Rectal smooth muscle tissue (tissue), 1 donor: ENCODE measurements around the gene DRC3.
A peak's percentile ranks its signal among the peaks of the same experiment; 100 is the strongest.

Source experiments
- H3K27ac ChIP-seq: one replicate; pipeline ENCODE4 v1.7.0; 2013; ENCODE audit warnings: low read depth, low read length, inconsistent platforms
- H3K27me3 ChIP-seq: one replicate; pipeline ENCODE4 v1.7.0; 2013; ENCODE audit warnings: low read length; ENCODE audit not compliant: control insufficient read depth, insufficient read depth
- H3K36me3 ChIP-seq: one replicate; pipeline ENCODE4 v1.7.0; 2013; ENCODE audit warnings: low read length; ENCODE audit not compliant: control insufficient read depth, insufficient read depth
- H3K4me1 ChIP-seq: one replicate; pipeline ENCODE4 v1.7.0; 2013; ENCODE audit warnings: low read length; ENCODE audit not compliant: control insufficient read depth, insufficient read depth
- H3K4me3 ChIP-seq: one replicate; pipeline ENCODE4 v1.7.0; 2013; ENCODE audit warnings: low read length
- H3K9ac ChIP-seq: one replicate; pipeline ENCODE4 v1.7.0; 2013; ENCODE audit warnings: low read length

The DRC3 gene

GRCh38 chr17:17972126-17972951, at the start of gene DRC3, which contains the start of gene TOM1L2:
TSS of gene DRC3 (plus strand) at chr17:17972862. CDS start at chr17:17977599, 4,737 bp downstream.
TSS of gene TOM1L2 (minus strand) at chr17:17972400. CDS start at chr17:17972313, 87 bp downstream.
- no peaks in the 10 kb centered on the region for H3K36me3 ChIP-seq
- H3K27me3 ChIP-seq, result no peaks in the 10 kb centered on the region
- H3K4me3 ChIP-seq, result peak within 1 kb of the TSS; percentile 81
- peaks cover 12% of the 10 kb centered on the region for H3K4me1 ChIP-seq
- H3K9ac ChIP-seq, result peak within 1 kb of the TSS; percentile 45
- peak within 1 kb of the TSS; percentile 80 for H3K27ac ChIP-seq

- no peaks in the 10 kb centered on the region for H3K27me3 ChIP-seq
- peaks cover 32% of the 10 kb centered on the region for H3K4me1 ChIP-seq
- no peak overlapping the region for H3K9ac ChIP-seq
- no peaks in the 10 kb centered on the region for H3K36me3 ChIP-seq
- no peak overlapping the region for H3K27ac ChIP-seq
- no peak overlapping the region for H3K4me3 ChIP-seq
Observed at GRCh38 chr17:17924131-17924856, 48.4 kb upstream of the DRC3 start.

- Histone ChIP-seq H3K27ac (no peak overlapping the region), H3K27me3 (no peaks in the 10 kb centered on the region), H3K4me1 (peaks cover 32% of the 10 kb centered on the region), H3K36me3 (no peaks in the 10 kb centered on the region), H3K4me3 (no peak overlapping the region), H3K9ac (no peak overlapping the region)
Observed at GRCh38 chr17:17924857-17925250, 47.8 kb upstream of the DRC3 start.

- Histone ChIP-seq H3K27ac (no peak overlapping the region), H3K4me1 (peaks cover 29% of the 10 kb centered on the region), H3K36me3 (no peaks in the 10 kb centered on the region), H3K4me3 (no peak overlapping the region), H3K27me3 (no peaks in the 10 kb centered on the region), H3K9ac (no peak overlapping the region)
Observed at GRCh38 chr17:17926036-17926435, 46.6 kb upstream of the DRC3 start.

- Histone ChIP-seq H3K4me1 (peaks cover 22% of the 10 kb centered on the region), H3K36me3 (no peaks in the 10 kb centered on the region), H3K9ac (no peak overlapping the region), H3K27ac (no peak overlapping the region), H3K4me3 (no peak overlapping the region), H3K27me3 (no peaks in the 10 kb centered on the region)
Observed at GRCh38 chr17:17926840-17927449, 45.7 kb upstream of the DRC3 start.

GRCh38 chr17:17928398-17929287, 44.0 kb upstream of the DRC3 start:
- Histone ChIP-seq H3K36me3 (no peaks in the 10 kb centered on the region), H3K9ac (no peak overlapping the region), H3K27me3 (no peaks in the 10 kb centered on the region), H3K4me3 (no peak overlapping the region), H3K27ac (no peak overlapping the region), H3K4me1 (peaks cover 11% of the 10 kb centered on the region)

- Histone ChIP-seq H3K4me3 (no peak overlapping the region), H3K9ac (no peak overlapping the region), H3K27ac (no peak overlapping the region), H3K27me3 (no peaks in the 10 kb centered on the region), H3K4me1 (peaks cover 11% of the 10 kb centered on the region), H3K36me3 (no peaks in the 10 kb centered on the region)
Observed at GRCh38 chr17:17929655-17930380, 42.8 kb upstream of the DRC3 start.

GRCh38 chr17:17930674-17931073, 42.0 kb upstream of the DRC3 start:
- H3K27ac ChIP-seq, result no peak overlapping the region

GRCh38 chr17:17931159-17931558, 41.5 kb upstream of the DRC3 start:
- Histone ChIP-seq H3K9ac (no peak overlapping the region), H3K4me1 (peaks cover 11% of the 10 kb centered on the region), H3K4me3 (no peak overlapping the region), H3K27me3 (no peaks in the 10 kb centered on the region), H3K27ac (no peak overlapping the region), H3K36me3 (no peaks in the 10 kb centered on the region)

More at GRCh38 chr17:17930674-17931073, 42.0 kb upstream of the DRC3 start:
- no peak overlapping the region for H3K4me3 ChIP-seq
- H3K27me3 ChIP-seq, result no peaks in the 10 kb centered on the region
- no peak overlapping the region for H3K9ac ChIP-seq
- peaks cover 11% of the 10 kb centered on the region for H3K4me1 ChIP-seq
- H3K36me3 ChIP-seq, result no peaks in the 10 kb centered on the region

GRCh38 chr17:17933775-17934174, 38.9 kb upstream of the DRC3 start:
- no peak overlapping the region for H3K9ac ChIP-seq
- H3K4me3 ChIP-seq, result no peak overlapping the region
- no peaks in the 10 kb centered on the region for H3K4me1 ChIP-seq
- no peaks in the 10 kb centered on the region for H3K36me3 ChIP-seq
- H3K27ac ChIP-seq, result no peak overlapping the region
- no peaks in the 10 kb centered on the region for H3K27me3 ChIP-seq

GRCh38 chr17:17934214-17934613, 38.4 kb upstream of the DRC3 start:
- Histone ChIP-seq H3K4me3 (no peak overlapping the region), H3K36me3 (no peaks in the 10 kb centered on the region), H3K27me3 (no peaks in the 10 kb centered on the region), H3K27ac (no peak overlapping the region), H3K4me1 (no peaks in the 10 kb centered on the region), H3K9ac (no peak overlapping the region)
